SH-SY5Y (cell line): ENCODE measurements around the gene TESK1.

Source experiments
- GATA2 ChIP-seq: IDR thresholded peaks from 2 replicates; pipeline ENCODE4 v1.6.1; 2011; ENCODE audit warnings: mild to moderate bottlenecking, low read depth, low read length
- GATA3 ChIP-seq: IDR thresholded peaks from 2 replicates; pipeline ENCODE4 v1.6.1; 2011; ENCODE audit warnings: low read depth, mild to moderate bottlenecking, low read length, moderate library complexity

DNA sequence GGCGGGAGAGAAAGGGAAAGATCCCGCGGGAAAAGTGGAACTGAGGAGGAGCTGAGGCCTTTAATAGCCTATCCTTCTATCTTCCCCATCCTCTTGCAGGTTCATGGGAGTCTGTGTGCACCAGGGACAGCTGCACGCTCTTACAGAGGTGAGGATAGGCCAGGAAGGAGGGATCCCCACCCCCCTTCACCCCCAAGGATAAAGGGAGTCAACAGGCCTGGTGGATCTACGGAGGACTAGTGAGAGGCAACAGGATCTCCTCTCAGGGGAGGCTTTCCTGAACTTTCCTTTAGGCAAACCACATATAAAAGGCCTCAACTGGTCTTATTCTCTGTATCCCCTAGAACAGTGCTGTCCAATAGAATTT, 1.1 kb downstream of the TESK1 start:
- TF ChIP-seq GATA3: no peak
- TF ChIP-seq GATA2: no peak
